22Rv1 (cell line): Measurements from ENCODE around the gene FBRSL1.

Experiments used
- CTCF ChIP-seq: fragments of 450-650 bp; IDR thresholded peaks from 2 replicates; pipeline ENCODE4 v1.5.1; 2017; ENCODE audit warnings: mild to moderate bottlenecking
- ZFX ChIP-seq: fragments of 450-650 bp; IDR thresholded peaks from 2 replicates; pipeline ENCODE4 v1.6.1; 2017; ENCODE audit warnings: antibody characterized with exemption, borderline replicate concordance

DNA sequence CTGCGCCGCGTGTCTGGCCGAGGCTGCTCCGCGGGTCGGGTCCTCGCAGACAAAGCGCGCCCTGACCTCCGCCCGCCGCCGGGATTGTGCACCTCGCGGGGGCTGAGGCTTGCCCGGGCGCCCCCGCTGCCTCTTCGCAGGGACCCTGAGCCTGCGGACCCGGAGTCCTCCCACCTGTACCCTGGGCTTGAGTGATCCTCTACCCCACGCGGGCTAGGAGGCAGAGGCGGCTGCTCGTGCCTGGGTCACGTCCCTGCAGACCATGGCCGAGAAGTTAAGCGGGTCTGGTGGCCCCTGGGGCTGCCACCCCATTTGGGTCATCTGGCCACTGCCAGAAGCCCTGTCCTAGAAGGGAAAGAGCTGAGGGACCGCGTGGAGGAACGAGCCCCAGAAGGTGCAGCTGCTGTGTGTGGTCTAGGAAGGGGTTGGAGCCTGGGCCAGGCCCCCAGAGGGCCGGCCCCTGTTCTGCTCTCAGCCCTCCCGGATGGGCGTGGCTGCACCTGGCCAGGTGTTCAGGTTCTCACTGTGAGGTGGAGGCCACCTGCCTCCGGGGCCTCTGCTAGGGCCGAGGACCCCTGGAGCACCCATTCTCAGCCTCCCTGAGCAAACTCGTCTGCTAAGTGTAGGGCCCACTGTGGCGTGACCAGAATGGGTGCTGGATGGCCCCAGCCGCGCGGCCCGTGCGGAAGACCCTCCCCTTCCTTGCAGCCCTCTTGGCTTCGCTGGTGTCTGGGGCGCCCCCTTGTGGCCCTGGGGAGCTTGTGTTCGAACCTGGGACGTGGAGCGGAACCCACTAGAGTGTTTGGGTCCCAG is 70.9 kb downstream of the FBRSL1 start:
- TF ChIP-seq CTCF (peak; percentile 99), ZFX (no peak)
